Neural progenitor cell (in vitro differentiated cells): ENCODE results near the gene EMP2. TPM values are rescaled to one million over a fixed set of nuclear protein-coding genes. Genes with fewer than 3 reads are reported as not detected.

Experiments
- DNase-seq: peaks from one replicate; pipeline ENCODE4 v3.0.0-alpha.2; 2016; ENCODE audit warnings: low spot score
- H2AFZ ChIP-seq: fragments of 200-600 bp; sonication (generic); replicated peaks from 2 replicates; pipeline ENCODE4 v1.6.1; 2016; ENCODE audit warnings: antibody characterized with exemption
- H3F3A ChIP-seq: fragments of 200-600 bp; sonication (generic); 2 replicates; pipeline ENCODE4 v1.6.1; 2016; ENCODE audit warnings: antibody characterized with exemption, low read depth
- H3K27ac ChIP-seq: fragments of 200-600 bp; sonication (generic); 2 replicates; pipeline ENCODE4 v1.5.1; 2016; ENCODE audit warnings: mild to moderate bottlenecking
- H3K27me3 ChIP-seq: fragments of 200-600 bp; sonication (generic); 2 replicates; pipeline ENCODE4 v1.6.1; 2016; ENCODE audit warnings: mild to moderate bottlenecking, moderate library complexity
- H3K36me3 ChIP-seq: fragments of 200-600 bp; sonication (generic); 2 replicates; pipeline ENCODE4 v1.5.1; 2016
- H3K4me1 ChIP-seq: fragments of 200-600 bp; sonication (generic); 2 replicates; pipeline ENCODE4 v1.6.1; 2016; ENCODE audit warnings: mixed run types
- H3K4me2 ChIP-seq: fragments of 200-600 bp; sonication (generic); 2 replicates; pipeline ENCODE4 v1.6.1; 2016
- H3K4me3 ChIP-seq: fragments of 200-600 bp; sonication (generic); 2 replicates; pipeline ENCODE4 v1.5.1; 2016
- H3K79me2 ChIP-seq: fragments of 200-600 bp; sonication (generic); 2 replicates; pipeline ENCODE4 v1.6.1; 2016; ENCODE audit warnings: low read depth
- H3K9ac ChIP-seq: fragments of 200-600 bp; sonication (generic); 2 replicates; pipeline ENCODE4 v1.6.1; 2016
- H3K9me3 ChIP-seq: fragments of 200-600 bp; sonication (generic); 2 replicates; pipeline ENCODE4 v1.5.1; 2016; ENCODE audit warnings: low read depth
- H4K20me1 ChIP-seq: fragments of 200-600 bp; sonication (generic); 2 replicates; pipeline ENCODE4 v1.6.1; 2016; ENCODE audit warnings: low read depth
- H3K27ac Mint-ChIP-seq: 3 replicates; pipeline ENCODE4 v1.8.0; 2021; ENCODE audit warnings: mixed read lengths
- H3K27me3 Mint-ChIP-seq: 2 replicates; pipeline ENCODE4 v1.8.0; 2022; ENCODE audit warnings: low read depth, mild to moderate bottlenecking, inconsistent platforms, moderate library complexity, mixed read lengths; ENCODE audit not compliant: insufficient read depth
- H3K36me3 Mint-ChIP-seq: 3 replicates; pipeline ENCODE4 v1.8.0; 2021; ENCODE audit warnings: mixed read lengths
- H3K4me1 Mint-ChIP-seq: 3 replicates; pipeline ENCODE4 v1.8.0; 2021; ENCODE audit warnings: mixed read lengths
- H3K4me3 Mint-ChIP-seq: 3 replicates; pipeline ENCODE4 v1.8.0; 2021; ENCODE audit warnings: mild to moderate bottlenecking, moderate library complexity, mixed read lengths
- H3K9me3 Mint-ChIP-seq: 3 replicates; pipeline ENCODE4 v1.8.0; 2020; ENCODE audit warnings: mixed read lengths
- CTCF ChIP-seq: fragments of 200-600 bp; sonication (generic); IDR thresholded peaks from 2 replicates; pipeline ENCODE4 v1.5.1; 2017; ENCODE audit warnings: antibody characterized with exemption, mild to moderate bottlenecking
- EZH2 ChIP-seq: fragments of 200-600 bp; sonication (generic); IDR thresholded peaks from 2 replicates; pipeline ENCODE4 v1.6.1; 2017; ENCODE audit warnings: antibody characterized with exemption, mild to moderate bottlenecking, moderate library complexity
- EZH2phosphoT487 ChIP-seq: fragments of 200-600 bp; sonication (generic); IDR thresholded peaks from 2 replicates; pipeline ENCODE4 v1.6.1; 2017; ENCODE audit warnings: antibody characterized with exemption
- total RNA-seq: library from RNA; depleted of rRNA; stranded (reverse); fragments of >200 nt; gene quantifications from 2 replicates; pipeline ENCODE4 v1.2.3, GENCODE V29; 2015; ENCODE audit warnings: low replicate concordance

Gene EMP2
- total RNA-seq, 1 donor from 2014 or later, result 15.8 TPM

DNA sequence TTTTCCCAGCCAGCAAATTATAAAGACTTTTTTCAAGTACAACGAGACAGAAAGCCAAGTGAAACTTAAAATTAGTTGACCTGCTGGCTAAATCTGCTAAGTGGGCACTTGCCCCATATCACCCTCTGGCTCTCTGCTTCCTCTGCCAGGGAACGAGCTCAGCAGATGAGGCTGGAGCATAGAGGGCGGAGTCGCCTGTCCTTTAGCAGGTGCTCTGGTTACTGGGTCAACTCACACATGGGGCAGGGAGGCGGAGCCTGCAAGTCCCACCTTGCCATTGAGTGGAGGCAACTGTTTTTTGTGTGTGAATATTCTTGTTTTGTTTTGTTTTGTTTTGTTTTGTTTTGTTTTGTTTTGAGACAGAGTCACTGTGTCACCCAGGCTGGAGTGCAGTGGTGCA is 62.5 kb downstream of the EMP2 start:
- Mint-ChIP-seq H3K27ac (no peak overlapping the region), H3K4me3 (no peak overlapping the region), H3K27me3 (no peaks in the 10 kb centered on the region), H3K9me3 (no peaks in the 10 kb centered on the region), H3K36me3 (no peaks in the 10 kb centered on the region), H3K4me1 (no peaks in the 10 kb centered on the region)
- Histone ChIP-seq H3K9ac (no peak overlapping the region), H3K27me3 (no peaks in the 10 kb centered on the region), H3F3A (no peaks in the 10 kb centered on the region), H3K27ac (no peak overlapping the region), H2AFZ (no peak overlapping the region), H3K36me3 (no peaks in the 10 kb centered on the region), H3K79me2 (no peaks in the 10 kb centered on the region), H3K4me2 (no peak overlapping the region), H4K20me1 (no peaks in the 10 kb centered on the region), H3K4me3 (no peak overlapping the region), H3K4me1 (no peaks in the 10 kb centered on the region), H3K9me3 (no peaks in the 10 kb centered on the region)
- DNase-seq, result no peak
- no peak for TF ChIP-seq EZH2
- no peak for TF ChIP-seq EZH2phosphoT487
- no peak for TF ChIP-seq CTCF

DNA sequence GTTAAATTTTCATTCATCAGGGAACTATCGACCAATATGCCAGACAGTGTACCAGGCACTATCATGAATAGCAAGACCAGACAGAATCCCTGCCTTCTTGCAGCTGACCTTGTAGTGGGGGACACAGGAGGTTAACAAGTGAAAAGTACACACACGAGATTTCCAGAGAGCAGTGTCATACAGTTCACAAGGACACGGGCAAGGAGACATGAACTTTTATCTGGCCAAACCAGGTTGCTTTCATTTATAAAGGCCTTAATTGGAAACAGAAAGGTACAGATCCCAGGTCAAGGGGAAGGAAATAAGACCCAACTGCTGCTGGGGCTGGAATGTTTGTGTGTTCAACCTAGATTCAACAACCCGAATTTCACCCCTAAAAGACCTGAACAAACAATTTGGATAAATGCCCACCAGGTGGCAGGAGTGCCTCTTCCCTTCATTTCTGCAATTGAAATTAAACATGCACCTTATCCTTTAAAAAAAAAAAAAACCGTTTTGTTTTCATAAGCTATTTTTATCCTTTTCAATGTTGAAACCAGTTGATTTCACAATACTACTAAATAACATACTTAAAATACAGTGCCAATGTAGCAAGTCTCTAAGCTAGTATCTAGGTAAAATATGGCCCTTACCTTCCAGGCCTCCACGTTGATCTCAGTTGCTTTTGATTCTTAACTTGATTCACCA is 65.9 kb downstream of the EMP2 start:
- Histone ChIP-seq H3F3A (no peaks in the 10 kb centered on the region), H3K9ac (no peak overlapping the region), H3K4me3 (no peak overlapping the region), H3K27ac (no peak overlapping the region), H3K27me3 (no peaks in the 10 kb centered on the region), H2AFZ (peak overlapping the region; percentile 64), H3K9me3 (no peaks in the 10 kb centered on the region), H3K79me2 (no peaks in the 10 kb centered on the region), H3K4me2 (no peak overlapping the region), H3K4me1 (no peaks in the 10 kb centered on the region), H4K20me1 (no peaks in the 10 kb centered on the region), H3K36me3 (no peaks in the 10 kb centered on the region)
- no peaks in the 10 kb centered on the region for H3K36me3 Mint-ChIP-seq
- no peak overlapping the region for H3K27ac Mint-ChIP-seq
- peak; percentile 59 for DNase-seq
- no peaks in the 10 kb centered on the region for H3K9me3 Mint-ChIP-seq
- no peaks in the 10 kb centered on the region for H3K27me3 Mint-ChIP-seq
- no peaks in the 10 kb centered on the region for H3K4me1 Mint-ChIP-seq
- no peak overlapping the region for H3K4me3 Mint-ChIP-seq
- TF ChIP-seq EZH2phosphoT487 (no peak), CTCF (peak; percentile 85)

GRCh38 chr16:10511829-10512228 is 68.6 kb downstream of the EMP2 start:
- Mint-ChIP-seq H3K27ac (no peak overlapping the region), H3K9me3 (no peaks in the 10 kb centered on the region), H3K27me3 (peaks cover 2% of the 10 kb centered on the region), H3K36me3 (no peaks in the 10 kb centered on the region), H3K4me3 (no peak overlapping the region), H3K4me1 (no peaks in the 10 kb centered on the region)
- Histone ChIP-seq H3K27me3 (no peaks in the 10 kb centered on the region), H3F3A (no peaks in the 10 kb centered on the region), H2AFZ (no peak overlapping the region), H3K4me3 (no peak overlapping the region), H3K36me3 (no peaks in the 10 kb centered on the region), H4K20me1 (no peaks in the 10 kb centered on the region), H3K79me2 (no peaks in the 10 kb centered on the region), H3K9me3 (no peaks in the 10 kb centered on the region), H3K27ac (no peak overlapping the region), H3K4me1 (no peaks in the 10 kb centered on the region), H3K9ac (no peak overlapping the region), H3K4me2 (no peak overlapping the region)
- TF ChIP-seq CTCF (no peak), EZH2phosphoT487 (no peak), EZH2 (no peak)
- DNase-seq, result no peak
